ENCODE measurements around the gene ASTE1. TPM values are rescaled to one million over a fixed set of nuclear protein-coding genes. Genes with fewer than 3 reads are reported as not detected.
"Not testable (repeated sequence)": the region's sequence is repeated elsewhere in the genome, so short reads cannot be mapped to it uniquely, and the experiment has no call there.

The ASTE1 gene
- total RNA-seq, 4 donors from 2014 or later, result 1.2 to 2.0 (median 1.5) TPM

DNA sequence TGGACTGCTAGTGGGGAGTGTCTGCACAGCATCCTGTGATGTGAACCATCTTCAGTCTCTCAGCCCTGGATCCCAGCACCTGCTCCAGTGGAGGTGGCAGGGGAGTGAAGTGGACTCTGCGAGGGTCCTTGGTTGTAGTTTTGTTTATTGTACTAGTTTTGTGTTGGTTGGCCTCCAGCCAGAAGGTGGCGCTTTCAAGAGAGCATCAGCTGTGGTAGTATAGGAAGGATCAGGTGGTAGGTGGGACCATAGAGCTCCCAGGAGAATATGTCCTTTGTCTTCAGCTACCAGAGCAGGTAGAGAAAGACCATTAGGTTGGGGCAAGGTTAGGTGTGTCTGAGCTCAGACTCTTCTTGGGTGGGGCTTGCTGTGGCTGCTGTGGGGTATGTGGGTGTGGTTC lies 21.0 kb upstream of the ASTE1 start:
- H3K36me3 ChIP-seq, result no peaks in the 10 kb centered on the region
- intact Hi-C loops (cut with DNase I; ENCODE audit: low total_unique reads), result no loop called here
- in situ Hi-C loops (cut with MboI; ENCODE audit: low sequenced_read_pairs in 4 of 4), result loop anchor here in 1 of 4 donors (25.0 kb wide), 1 partner anchor 990 kb away; the partner anchor contains the start of gene CPNE4
- H3K27ac ChIP-seq, result no peak overlapping the region
- no peaks in the 10 kb centered on the region for H3K9me3 ChIP-seq
- no peaks in the 10 kb centered on the region for H3K27me3 ChIP-seq
- H3K4me1 ChIP-seq, result no peaks in the 10 kb centered on the region
- ATAC-seq (no peak), DNase-seq (no peak)
- TF ChIP-seq CTCF (IDR thresholded peaks at IDR 0.05 in 4 of 5, conservative IDR thresholded peaks at IDR 0.05 in 1 of 5) (no peak), POLR2A (IDR thresholded peaks at IDR 0.05) (no peak)
- no peak overlapping the region for H3K4me3 ChIP-seq

DNA sequence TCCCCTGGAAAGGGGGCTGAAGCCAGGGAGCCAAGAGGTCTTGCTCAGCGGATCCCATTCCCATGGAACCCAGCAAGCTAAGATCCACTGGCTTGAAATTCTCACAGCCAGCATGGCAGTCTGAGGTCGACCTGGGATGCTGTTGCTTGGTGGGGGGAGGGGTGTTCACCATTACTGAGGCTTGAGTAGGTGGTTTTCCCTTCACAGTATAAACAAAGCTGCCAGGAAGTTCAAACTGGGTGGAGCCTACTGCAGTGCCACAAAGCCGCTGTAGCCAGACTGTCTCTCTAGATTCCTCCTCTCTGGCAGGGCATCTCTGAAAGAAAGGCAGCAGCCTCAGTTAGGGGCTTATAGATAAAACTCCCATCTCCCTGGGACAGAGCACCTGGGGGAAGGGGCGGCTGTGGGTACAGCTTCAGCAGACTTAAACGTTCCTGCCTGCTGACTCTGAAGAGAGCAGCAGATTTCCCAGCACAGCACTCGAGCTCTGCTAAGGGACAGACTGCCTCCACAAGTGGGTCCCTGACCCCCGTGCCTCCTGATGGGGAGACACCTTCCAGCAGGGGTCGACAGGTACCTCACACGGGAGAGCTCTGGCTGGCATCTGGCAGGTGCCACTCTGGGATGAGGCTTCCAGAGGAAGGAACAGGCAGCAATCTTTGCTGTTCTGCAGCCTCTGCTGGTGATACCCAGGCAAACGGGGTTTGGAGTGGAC lies 15.8 kb upstream of the ASTE1 start:
- H3K27ac ChIP-seq; H3K4me1 ChIP-seq; H3K36me3 ChIP-seq; H3K27me3 ChIP-seq; H3K9me3 ChIP-seq; DNase-seq; intact Hi-C loops (cut with DNase I; ENCODE audit: low total_unique reads); ATAC-seq; H3K4me3 ChIP-seq: not testable (repeated sequence)
- in situ Hi-C loops (cut with MboI; ENCODE audit: low sequenced_read_pairs in 4 of 4), result loop anchor here in 1 of 4 donors (25.0 kb wide), 1 partner anchor 995 kb away; the partner anchor contains the start of gene CPNE4

DNA sequence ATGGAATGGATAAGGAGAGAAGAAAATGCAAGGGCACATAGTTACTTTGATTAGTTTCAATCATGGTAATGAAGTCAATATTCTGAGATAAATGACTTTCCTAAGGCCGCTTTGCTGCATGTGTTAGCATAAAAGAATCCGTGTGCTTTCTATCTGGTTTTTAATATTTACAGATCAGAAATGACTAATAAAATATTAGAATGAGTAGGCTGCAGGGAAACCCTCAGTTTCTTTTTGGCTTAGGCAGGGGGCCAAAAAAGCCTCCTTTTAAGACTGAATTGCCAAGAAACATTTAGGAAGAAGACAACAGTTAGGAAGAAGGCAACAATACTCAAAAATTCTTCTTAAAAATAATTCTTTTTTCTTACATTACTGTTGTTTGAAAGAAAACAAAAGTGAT lies 11.7 kb upstream of the ASTE1 start:
- Histone ChIP-seq H3K9me3 (no peaks in the 10 kb centered on the region), H3K4me1 (no peaks in the 10 kb centered on the region), H3K27ac (no peak overlapping the region), H3K27me3 (no peaks in the 10 kb centered on the region), H3K36me3 (no peaks in the 10 kb centered on the region), H3K4me3 (no peak overlapping the region)
- TF ChIP-seq CTCF (IDR thresholded peaks at IDR 0.05 in 4 of 5, conservative IDR thresholded peaks at IDR 0.05 in 1 of 5) (no peak), POLR2A (IDR thresholded peaks at IDR 0.05) (no peak)
- intact Hi-C loops (cut with DNase I; ENCODE audit: low total_unique reads) (no loop called here), in situ Hi-C loops (cut with MboI; ENCODE audit: low sequenced_read_pairs in 4 of 4) (loop anchor here in 1 of 4 donors (25.0 kb wide), 1 partner anchor 999 kb away; the partner anchor contains the start of gene CPNE4)
- ATAC-seq (no peak), DNase-seq (no peak)

- in situ Hi-C loops (cut with MboI; ENCODE audit: low sequenced_read_pairs in 4 of 4) (loop anchor here in 1 of 4 donors (25.0 kb wide), 1 partner anchor 1000 kb away; the partner anchor contains the start of gene CPNE4), intact Hi-C loops (cut with DNase I; ENCODE audit: low total_unique reads) (no loop called here)
- H3K9me3 ChIP-seq, result no peaks in the 10 kb centered on the region
- H3K36me3 ChIP-seq, result no peaks in the 10 kb centered on the region
- no peak overlapping the region for H3K4me3 ChIP-seq
- no peak for DNase-seq
- no peaks in the 10 kb centered on the region for H3K27me3 ChIP-seq
- no peak for TF ChIP-seq POLR2A (IDR thresholded peaks at IDR 0.05)
- TF ChIP-seq CTCF (IDR thresholded peaks at IDR 0.05 in 4 of 5, conservative IDR thresholded peaks at IDR 0.05 in 1 of 5), result no peak
- H3K27ac ChIP-seq, result no peak overlapping the region
- no peak for ATAC-seq
- H3K4me1 ChIP-seq, result no peaks in the 10 kb centered on the region
Measured at GRCh38 chr3:131036986-131037385, 10.4 kb upstream of the ASTE1 start.

GRCh38 chr3:131036200-131036816 lies 9.7 kb upstream of the ASTE1 start:
- Histone ChIP-seq H3K36me3 (no peaks in the 10 kb centered on the region), H3K27ac (no peak overlapping the region), H3K4me3 (no peak overlapping the region), H3K4me1 (no peaks in the 10 kb centered on the region), H3K27me3 (no peaks in the 10 kb centered on the region), H3K9me3 (no peaks in the 10 kb centered on the region)
- DNase-seq (no peak), ATAC-seq (no peak)
- intact Hi-C loops (cut with DNase I; ENCODE audit: low total_unique reads) (no loop called here), in situ Hi-C loops (cut with MboI; ENCODE audit: low sequenced_read_pairs in 4 of 4) (loop anchor here in 1 of 4 donors (25.0 kb wide), 1 partner anchor 1001 kb away; the partner anchor contains the start of gene CPNE4)
- no peak for TF ChIP-seq CTCF (IDR thresholded peaks at IDR 0.05 in 4 of 5, conservative IDR thresholded peaks at IDR 0.05 in 1 of 5)
- no peak for TF ChIP-seq POLR2A (IDR thresholded peaks at IDR 0.05)
